NCI-H748 (cell line): ENCODE results near the gene KRT75.
"Not testable (repeated sequence)": the region's sequence is repeated elsewhere in the genome, so short reads cannot be mapped to it uniquely, and the experiment has no call there.

Source experiments
- DNase-seq: peaks from one replicate; lab custom pipeline; 2025; ENCODE audit not compliant: unreplicated experiment; lab: John Stamatoyannopoulos, UW

Gene KRT75

DNA sequence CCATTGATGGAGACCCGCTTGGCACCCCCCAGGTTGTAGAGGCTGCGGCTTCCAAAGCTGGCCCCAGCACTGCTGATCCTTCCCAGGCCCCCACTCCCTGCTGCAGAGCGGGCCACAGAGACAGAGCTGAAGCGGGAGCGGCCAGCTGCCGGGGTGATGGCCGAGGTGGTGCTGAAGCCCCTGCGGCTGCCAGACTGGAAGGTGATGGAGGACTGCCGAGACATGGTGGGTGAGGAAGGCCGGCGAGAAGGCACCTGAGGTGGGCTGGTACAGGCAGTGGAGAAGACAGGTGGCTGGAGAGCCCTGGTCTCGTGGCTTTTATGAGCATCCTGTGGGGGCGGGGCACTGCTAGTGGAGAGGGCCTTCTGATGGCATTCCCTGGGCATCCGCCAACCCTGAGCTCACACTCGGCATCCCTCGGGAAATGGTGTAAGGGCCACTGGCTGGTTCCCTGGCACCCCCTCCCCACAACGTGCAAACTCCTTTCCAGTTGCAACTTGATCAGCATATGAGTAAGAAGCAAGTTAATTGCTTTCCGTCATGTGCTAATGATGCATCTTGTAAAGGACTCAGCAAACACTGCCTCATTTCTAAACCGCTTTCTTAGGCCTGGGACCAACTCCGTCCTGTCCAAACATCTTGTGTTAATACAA is at the start of gene KRT75:
Gene KRT75, minus strand, starts transcription at position 291 of the 653 bp plus-strand sequence. Its CDS starts 67 bp downstream, at position 224.
- DNase-seq = no peak

DNA sequence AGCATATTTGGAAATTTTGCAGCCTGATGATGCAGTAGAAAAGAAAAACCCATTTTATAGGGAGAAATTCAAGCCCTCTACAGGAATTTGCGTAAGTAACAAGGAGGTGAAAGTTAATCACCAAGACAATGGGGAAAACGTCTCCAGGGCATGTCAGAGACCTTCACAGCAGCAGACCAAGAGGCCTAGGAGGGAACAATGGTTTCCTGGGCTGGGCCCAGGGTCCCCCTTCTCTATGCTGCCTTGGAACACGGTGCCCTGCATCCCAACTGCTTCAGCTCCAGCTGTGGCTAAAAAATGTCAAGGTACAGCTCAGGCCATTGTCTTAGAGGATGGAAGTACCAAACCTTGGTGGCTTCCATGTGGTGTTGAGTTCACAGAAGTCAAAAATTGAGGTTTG is 45.9 kb upstream of the KRT75 start:
- no peak for DNase-seq

DNA sequence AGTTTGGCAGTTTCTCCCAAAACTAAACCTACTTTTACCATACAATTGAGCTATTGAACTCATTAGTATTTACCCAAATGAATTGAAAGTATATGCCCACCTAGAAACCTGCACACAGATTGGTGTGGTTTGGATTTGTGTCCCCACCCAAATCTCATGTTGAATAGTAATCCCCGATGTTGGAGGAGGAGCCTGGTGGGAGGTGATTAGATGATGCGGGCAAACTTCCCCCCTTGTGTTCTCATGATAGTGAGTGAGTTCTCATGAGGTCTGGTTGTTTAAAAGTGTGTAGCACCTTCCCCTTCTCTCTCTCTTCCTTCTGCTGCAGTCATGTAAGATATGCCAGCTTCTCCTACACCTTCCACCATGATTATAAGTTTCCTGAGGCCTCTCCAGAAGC is 43.5 kb upstream of the KRT75 start:
- DNase-seq = no peak

DNA sequence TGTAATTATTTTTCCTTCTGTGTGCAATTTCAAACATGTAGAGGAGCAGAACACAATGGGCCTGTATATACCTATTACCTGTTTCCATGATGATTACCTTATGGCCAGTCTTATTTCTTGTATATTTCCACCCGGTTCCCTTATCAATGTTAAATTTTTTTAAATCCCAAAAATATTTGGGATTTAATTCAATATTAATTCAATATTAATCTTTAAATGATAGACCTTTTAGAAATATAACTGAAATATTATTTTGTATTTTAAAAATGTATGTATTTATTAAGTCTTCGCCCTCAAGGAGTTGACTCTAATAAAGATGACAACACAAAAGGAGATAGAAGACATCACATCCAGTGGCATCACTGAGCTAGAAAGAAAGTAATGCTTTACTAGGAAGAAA is 40.0 kb upstream of the KRT75 start:
- no peak for DNase-seq

DNA sequence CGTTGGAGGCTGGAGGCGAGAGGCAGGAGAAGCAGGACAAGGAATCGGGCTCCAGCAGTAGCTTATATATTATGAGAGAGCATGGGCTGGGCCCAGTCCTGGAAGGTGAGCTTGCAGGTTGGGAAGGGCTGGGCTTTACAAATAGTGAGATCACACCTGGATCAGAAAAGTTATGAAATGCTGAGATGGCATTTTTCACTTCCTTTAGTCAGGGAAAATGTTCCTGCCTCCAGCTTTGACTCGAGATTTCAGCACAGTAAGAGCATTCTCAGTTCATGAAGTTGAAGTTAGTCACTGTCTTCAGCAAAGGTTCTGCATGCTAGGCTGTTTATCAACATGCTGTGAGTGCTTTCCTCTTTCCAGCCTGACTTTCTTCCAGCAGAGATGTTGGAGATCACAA is 39.6 kb upstream of the KRT75 start, which contains the start of gene KRT6C:
Gene KRT6C, minus strand, starts transcription at position 38 of the 400 bp plus-strand sequence. CDS start 68 bp downstream, outside the sequence.
- no peak for DNase-seq

DNA sequence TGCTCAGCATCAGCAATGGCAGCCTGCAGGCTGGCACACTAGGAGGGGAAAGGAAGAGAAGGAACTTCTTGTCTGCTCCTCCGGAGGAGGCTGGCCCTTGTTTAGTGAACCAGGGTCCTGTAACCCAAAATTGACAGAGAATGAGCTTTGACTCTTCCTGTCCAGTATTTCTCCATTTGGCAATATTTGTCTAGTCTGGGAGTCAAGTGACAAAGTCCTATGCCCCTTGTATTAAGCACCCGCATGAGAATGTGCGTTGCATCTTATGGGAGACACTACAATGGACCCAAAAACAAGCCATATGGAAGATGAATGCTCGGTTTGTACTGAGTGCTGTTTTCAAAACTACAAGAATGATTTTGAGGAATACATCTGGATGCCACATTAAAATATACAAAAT is 35.7 kb upstream of the KRT75 start:
- no peak for DNase-seq

DNA sequence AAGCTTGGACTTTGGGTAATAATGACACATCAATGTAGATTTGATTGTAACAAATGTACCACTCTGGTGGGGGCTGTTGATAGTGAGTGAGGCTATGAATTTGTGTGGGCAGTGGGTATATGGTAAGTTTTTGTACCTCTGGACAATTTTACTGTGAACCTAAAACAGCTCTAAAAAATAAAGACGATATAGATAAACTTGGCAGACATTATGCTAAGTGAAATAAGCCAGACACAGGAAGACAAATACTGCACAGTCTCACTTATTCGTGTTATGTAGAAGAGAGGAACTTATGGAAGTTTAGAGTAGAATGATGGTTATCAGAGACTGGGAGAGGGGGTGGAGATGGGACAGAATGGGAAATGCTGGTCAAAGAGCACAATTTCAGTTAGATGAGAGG is 30.7 kb upstream of the KRT75 start:
- no peak for DNase-seq

DNA sequence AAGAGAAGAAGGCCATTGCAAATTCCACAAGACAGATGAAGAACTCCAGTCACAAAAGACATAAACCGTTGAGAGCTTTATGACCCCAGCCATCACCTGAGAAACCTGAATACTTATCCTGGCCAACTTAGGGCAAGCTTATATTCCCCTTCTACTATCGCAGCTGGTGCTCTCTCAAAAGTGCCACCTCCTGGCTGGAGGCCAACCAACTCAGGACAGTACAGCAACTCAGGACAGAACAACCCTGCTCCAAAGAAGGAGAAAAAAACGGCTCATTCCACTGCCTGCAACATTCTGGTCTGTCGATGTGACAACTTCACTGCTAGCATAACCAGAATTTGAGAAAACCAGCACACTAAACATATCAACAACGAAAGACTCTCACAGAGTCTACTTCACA is 27.5 kb upstream of the KRT75 start:
- DNase-seq = no peak

DNA sequence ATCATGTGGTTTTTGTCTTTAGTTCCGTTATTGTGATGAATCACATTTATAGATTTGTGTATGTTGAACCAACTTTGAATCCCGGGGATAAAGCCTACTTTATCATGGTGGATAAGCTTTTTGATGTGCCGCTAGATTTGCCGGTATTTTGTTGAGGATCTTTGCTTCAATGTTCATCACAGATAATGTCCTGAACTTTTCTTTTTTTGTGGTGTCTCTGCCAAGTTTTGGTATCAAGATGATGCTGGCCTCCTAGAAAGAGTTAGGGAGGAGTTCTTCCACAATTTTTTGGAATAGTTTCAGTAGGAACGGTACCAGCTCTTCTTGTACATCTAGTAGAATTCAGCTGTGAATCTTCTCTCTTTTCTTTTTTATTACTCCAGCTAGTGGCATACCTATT is 24.7 kb upstream of the KRT75 start:
- no peak for DNase-seq

DNA sequence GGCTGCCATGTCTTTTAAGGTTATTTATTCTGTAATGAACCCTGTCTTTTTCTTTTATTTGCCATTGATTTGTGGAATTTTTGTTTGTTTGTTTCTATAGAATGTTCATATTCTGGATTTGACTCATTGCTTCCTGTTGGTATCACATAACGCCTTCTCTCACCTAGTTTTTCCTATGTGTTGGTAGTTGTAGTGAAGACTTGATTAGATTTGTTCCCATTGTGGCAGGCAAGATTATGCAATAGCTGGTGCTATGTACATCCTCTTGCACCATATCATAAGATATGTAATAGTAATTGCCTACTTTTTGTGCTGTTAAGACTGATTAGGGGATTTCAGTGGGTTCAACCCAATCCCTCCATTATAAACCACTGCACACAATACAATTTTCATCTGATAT is 21.6 kb upstream of the KRT75 start:
- DNase-seq = no peak

DNA sequence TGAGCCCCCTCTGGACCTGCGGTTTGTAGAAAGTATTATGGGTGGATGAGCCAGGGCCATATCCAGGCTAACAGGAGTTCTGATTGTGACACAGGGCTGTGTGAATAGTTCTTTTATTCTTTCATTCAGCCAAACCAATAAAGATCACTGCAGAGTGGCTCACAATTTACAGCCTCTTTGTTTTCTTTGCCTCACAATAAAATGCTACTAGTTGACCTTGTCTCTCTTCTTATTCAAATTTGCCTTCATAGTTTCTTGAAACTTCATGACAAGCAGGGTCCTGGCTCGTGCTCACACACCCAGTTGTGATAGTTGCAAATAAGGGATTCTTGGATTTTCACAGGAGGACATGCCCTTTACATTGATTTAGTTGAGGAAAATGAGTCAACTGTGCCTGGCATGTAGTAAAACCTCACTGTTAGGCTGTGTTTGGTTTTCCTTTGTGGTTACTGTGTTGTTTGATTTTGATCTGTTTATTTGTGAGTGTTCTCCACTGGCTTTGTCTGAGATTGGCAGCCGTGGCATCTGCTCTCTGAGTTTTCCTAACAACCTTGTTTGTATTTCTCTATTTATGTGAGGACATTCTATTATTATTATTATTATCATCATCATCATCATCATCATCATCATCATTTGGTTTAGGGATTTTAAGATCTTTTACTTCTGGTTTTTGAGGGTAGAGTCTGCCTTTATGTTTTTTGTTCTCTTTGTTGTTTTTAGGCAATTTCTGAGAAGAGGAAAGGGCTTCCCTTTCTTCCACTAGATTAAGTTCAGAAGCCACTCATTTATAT is 20.4 kb upstream of the KRT75 start:
- peak; percentile 48 for DNase-seq

DNA sequence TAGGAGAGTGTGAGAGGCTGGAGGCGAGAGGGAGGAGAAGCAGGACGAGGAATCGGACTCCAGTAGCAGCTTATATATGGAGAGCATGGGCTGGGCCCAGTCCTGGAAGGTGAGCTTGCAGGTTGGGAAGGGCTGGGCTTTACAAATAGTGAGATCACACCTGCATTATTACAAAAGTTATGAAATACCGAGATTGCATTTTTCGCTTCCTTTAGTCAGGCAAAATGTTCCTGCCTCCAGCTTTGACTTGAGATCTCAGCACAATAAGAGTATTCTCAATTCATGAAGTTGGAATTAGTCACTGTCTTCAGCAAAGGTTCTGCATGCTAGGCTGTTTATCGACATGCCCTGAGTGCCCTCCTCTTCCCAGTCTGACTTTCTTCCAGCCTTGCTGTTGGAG is 17.9 kb upstream of the KRT75 start, which contains the start of gene KRT6B:
Gene KRT6B, minus strand, starts transcription at position 46 of the 400 bp plus-strand sequence. CDS start 68 bp downstream, outside the sequence.
- no peak for DNase-seq

DNA sequence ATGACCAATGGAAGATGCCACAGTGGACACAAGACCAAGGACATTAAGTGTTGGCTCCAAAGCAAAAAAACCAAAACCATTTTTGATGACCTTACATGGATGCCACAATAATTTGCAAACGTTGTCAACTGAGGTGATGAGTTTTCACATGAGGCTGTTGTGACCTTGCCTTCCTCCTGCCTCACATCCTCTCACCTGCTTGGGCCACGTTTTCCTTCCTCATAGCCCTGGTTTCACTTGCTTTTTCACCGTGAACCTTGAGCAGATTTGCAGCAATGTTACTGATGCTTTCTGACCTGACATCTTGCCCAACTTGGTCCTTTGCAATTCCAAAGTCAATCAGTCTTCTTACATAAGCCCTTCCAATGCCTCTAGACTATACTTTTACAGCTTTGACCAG is 14.1 kb upstream of the KRT75 start:
- no peak for DNase-seq

DNA sequence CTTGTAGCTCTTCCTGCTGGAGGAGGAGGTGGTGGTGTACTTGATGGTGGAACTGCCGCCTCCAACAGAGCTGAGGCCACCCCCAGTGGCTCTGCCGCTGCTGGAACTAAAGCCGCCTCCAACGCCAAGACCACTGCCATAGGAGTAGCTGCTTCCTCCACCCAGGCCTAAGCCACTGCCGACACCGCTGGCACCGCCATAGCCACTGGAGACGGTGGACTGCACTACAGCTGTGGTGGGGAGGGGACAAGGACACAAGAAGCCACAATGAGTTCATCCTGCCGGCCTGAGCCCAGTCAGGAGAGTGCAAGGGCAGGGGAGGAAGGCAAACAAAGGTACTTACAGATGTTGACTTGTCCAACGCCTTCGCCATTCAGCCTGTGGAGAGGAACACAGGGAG is 13.0 kb upstream of the KRT75 start:
- DNase-seq = not testable (repeated sequence)

DNA sequence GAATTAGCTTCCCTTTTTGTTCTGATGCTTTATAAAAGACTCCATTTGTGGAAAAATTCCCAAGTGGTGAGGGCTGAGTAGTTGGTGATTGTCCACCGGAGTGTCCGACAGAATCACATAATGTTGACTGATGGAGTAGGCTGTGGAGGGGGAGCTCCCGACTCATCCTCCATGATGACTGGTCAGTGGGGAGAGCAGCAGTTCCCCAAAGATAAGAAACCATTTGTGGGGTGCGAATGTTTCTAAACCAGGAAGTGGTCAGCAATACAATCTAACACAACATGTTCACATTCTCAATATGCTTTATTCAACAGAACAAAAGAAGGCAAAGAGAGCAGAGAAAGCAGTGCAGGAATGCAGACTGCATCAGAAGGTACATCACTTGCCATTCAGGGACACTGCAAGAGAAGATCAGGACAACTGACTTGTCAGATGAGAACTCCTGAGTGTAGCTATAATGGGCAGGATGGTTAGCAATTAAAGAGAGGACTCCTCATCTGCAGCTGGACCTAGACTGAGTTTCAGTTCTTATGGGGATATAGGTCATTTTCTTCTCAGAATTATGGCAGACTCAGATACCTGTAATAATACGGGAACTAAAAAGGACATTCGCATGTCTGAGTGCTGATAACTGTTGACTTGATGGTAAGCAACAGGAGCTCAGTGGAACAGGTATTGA is 12.3 kb upstream of the KRT75 start:
- DNase-seq = no peak

DNA sequence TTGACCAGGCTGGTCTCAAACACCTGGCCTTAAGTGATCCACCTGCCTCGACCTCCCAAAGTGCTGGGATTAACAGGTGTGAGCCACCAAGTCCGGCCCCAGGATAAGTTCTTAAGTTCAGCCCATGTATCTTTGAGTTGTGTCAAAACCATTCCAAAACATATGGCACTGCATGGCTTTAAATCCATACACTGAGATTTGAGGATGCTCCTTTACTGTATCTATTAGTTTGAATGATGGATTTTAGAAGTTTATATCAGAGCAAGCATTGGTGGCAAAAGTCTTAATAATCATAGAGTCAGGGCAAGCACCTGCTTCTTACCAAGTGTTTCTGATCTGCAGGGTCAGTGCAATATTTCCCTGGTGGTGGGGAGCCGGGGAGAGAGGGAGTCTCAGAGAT is 11.7 kb upstream of the KRT75 start:
- no peak for DNase-seq

DNA sequence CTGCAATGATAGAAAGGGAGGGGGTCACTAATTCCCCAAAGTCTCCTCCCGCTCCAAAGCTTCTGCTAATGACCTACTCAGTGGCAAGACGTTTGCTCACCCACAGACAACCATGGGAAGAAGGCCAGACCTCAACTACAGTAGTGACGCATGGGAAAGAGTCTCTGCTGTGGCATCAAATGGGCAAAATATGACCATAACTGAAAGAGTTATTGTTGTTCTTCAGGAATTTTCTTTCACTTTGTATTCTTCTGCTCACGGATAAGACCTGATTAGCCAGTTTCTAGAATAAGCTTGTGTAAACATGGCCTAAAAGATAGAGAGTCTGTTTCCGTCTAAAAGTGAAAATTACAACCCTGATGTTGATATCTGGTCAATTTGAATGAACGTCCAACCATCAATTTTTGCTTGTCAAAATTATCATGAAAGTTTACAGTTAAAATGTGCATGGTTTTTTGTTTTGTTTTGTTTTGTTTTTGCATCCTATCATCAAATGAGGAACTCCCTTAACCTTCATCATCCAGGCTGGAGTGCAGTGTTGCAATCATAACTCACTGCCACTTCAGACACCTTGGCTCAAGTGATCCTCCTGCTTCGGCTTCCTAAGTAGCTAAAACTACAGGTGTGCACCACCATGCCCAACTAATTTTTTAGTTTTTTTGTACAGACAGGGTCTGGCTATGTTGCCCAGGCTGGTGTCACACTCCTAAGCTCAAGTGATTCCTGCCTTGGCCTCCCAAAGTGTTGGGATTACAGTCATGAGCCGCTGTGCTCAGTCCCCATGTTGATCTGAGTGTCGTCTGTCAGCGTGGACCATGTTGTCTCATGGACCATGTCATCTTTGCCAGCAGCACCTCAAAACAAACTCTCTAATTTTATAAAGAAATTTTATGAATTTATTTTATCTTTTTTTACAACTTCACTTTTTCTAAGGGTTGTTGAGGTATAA is 10.8 kb upstream of the KRT75 start:
- no peak for DNase-seq

DNA sequence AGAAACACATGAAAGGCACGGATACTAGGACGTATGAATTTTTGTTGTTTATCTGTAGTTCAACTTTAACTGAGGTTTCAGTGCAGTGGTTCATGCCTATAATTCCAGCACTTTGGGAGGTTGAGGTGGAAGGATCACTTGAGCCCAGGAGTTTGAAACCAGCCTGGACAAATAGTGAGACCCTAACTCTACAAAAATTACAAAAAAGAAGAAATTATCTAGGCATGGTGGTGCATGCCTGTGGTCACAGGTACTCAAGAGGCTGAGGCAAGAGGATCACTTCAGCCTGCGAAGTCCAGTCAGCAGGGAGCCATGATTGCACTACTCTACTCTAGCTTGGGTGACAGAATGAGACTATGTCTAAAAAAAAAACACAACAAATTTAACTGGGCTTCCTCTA is 9.8 kb upstream of the KRT75 start:
- DNase-seq = no peak

DNA sequence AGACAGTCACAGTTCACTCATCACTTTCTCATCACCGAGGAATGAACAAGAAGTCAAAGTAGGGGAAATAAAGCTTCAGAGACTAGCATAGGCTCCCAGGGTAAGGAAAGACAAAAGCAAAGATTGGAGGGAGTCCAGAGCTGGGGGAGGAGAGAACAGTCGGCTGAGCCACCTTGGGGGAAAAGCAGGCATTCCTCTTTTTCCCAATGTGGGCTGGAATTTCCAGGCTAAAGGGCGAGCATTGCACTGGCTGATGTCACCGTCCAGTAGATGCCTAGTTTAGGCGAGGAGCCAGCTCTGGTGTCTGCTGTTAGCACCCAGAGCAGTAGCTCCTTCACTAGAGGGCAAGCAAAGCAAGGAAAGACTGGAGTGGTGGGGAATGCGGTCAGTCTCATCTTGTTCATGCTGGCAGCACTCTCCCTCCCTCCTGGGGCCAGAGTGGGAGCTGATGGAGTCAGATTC is 8.5 kb upstream of the KRT75 start:
- no peak for DNase-seq

DNA sequence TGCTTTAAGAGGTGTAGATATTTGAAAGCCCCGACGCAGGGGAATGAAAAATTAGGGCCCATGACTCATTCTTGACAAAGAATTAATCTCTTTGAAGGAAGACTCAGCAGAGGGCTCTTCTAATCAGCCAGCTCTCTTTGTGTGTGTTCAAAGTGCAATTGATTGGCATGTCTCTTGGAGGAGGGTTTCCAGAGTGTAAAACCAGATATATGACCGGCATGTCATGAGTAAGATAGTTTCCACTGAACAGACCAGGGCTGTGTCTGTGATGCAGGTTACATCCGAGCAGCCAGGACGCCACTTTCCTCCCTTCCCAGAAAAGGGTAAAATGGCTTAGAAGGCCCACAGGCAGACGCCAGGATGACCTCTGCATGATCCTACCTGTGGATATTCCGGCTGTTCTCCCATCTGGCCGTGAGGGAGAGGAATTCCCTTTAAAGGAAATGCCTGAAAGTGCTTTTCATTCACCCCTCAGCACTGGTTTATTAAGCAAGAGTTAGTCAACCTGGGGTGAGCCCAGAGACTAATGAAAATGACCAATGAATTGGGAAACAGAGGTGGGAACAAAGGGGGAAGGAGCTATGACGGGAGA is 7.2 kb upstream of the KRT75 start:
- no peak for DNase-seq
